ENCODE results near the gene PRKG1. TPM values are rescaled to one million over a fixed set of nuclear protein-coding genes. Genes with fewer than 3 reads are reported as not detected.

The PRKG1 gene
- total RNA-seq, 1 experiment from 2014 or later: 10.4 TPM

GRCh38 chr10:51629934-51630639, 555.8 kb downstream of the PRKG1 start:
- Histone ChIP-seq H3K9ac (ENCODE audit: extremely low read depth, insufficient read length, low read length) (no peak overlapping the region), H2AK5ac (ENCODE audit: insufficient read length, low read length) (no peak overlapping the region), H3T11ph (ENCODE audit: low read length) (no peak overlapping the region), H2BK20ac (ENCODE audit: low read depth, low read length, poor library complexity, severe bottlenecking) (no peak overlapping the region), H4K91ac (ENCODE audit: insufficient read length, low read depth, low read length) (no peak overlapping the region), H3K23ac (ENCODE audit: insufficient read length, low read depth, low read length) (no peak overlapping the region), H4K5ac (ENCODE audit: insufficient read length, low read depth, low read length) (no peak overlapping the region), H2BK5ac (ENCODE audit: insufficient read length, low read length) (no peak overlapping the region), H3K4ac (ENCODE audit: low read depth, low read length) (no peak overlapping the region), H4K8ac (replicated peaks; ENCODE audit: insufficient read length, low read depth, low read length) (no peak overlapping the region), H3K14ac (ENCODE audit: insufficient read depth, low read length) (no peak overlapping the region), H3K56ac (ENCODE audit: insufficient read length, low read depth, low read length) (no peak overlapping the region), H2BK12ac (ENCODE audit: insufficient read length, low read depth, low read length) (no peak overlapping the region), H3K18ac (ENCODE audit: insufficient read length, low read depth, low read length) (no peak overlapping the region), H2BK120ac (ENCODE audit: low read depth, low read length, poor library complexity, severe bottlenecking) (no peak overlapping the region), H3K27ac (ENCODE audit: insufficient read length, low read depth, low read length) (no peak overlapping the region), H3K79me2 (ENCODE audit: insufficient read depth, low read length) (no peaks in the 10 kb centered on the region), H4K20me1 (ENCODE audit: control insufficient read depth, insufficient read depth, insufficient read length) (no peaks in the 10 kb centered on the region), H3K27me3 (ENCODE audit: insufficient read depth, low read length) (no peaks in the 10 kb centered on the region), H2BK15ac (ENCODE audit: low read depth, low read length) (no peak overlapping the region), H2AFZ (ENCODE audit: low read length) (no peak overlapping the region), H3K79me1 (ENCODE audit: insufficient read depth, low read depth, low read length, poor library complexity, severe bottlenecking) (no peaks in the 10 kb centered on the region), H3K9me3 (ENCODE audit: control insufficient read depth, low read depth, low read length) (no peaks in the 10 kb centered on the region), H3K23me2 (ENCODE audit: insufficient read length, low read depth, low read length, poor library complexity, severe bottlenecking) (no peaks in the 10 kb centered on the region), H3K4me2 (ENCODE audit: insufficient read depth, insufficient read length, low read length) (no peak overlapping the region), H3K4me1 (ENCODE audit: insufficient read depth, low read length) (no peaks in the 10 kb centered on the region; the same call in 1 of the 2 replicates)
- WGBS (ENCODE audit: extremely low coverage, insufficient read length, low lambda C conversion rate): no CpG with 5 or more reads among the region's 11 CpGs
- Mint-ChIP-seq H3K27ac (no peak overlapping the region), H3K4me3 (no peak overlapping the region), H3K9me3 (no peaks in the 10 kb centered on the region; a peak in 1 of 5 replicates), H3K4me1 (0 out of 4 replicates have a peak, but pooled peaks cover 0 to 5% of the 10 kb centered on the region in 2 experiments), H3K27me3 (ENCODE audit: low read depth) (no peaks in the 10 kb centered on the region), H3K36me3 (ENCODE audit: insufficient read depth in 1 of 3, low read depth in 3 of 3) (no peaks in the 10 kb centered on the region)
- no peak for TF ChIP-seq CTCF (conservative IDR thresholded peaks at IDR 0.05)
- no peak for DNase-seq

Measured in H9 (cell line).